LHCN-M2 (cell line): ENCODE measurements around the gene NONO. TPM values are rescaled to one million over a fixed set of nuclear protein-coding genes. Genes with fewer than 3 reads are reported as not detected.
"Not testable (repeated sequence)": the region's sequence is repeated elsewhere in the genome, so short reads cannot be mapped to it uniquely, and the experiment has no call there.

ENCODE experiments used
- DNase-seq: peaks from one replicate; pipeline ENCODE4 v3.0.0-alpha.2; 2012; ENCODE audit warnings: low read depth
- polyA plus RNA-seq: library from polyadenylated mRNA; unstranded; fragments of >200 nt; gene quantifications from one replicate; pipeline ENCODE4 v1.2.1, GENCODE V29; 2012; ENCODE audit warnings: missing spikeins
- total RNA-seq: library from RNA; depleted of rRNA; stranded (reverse); fragments of >200 nt; gene quantifications from 2 replicates; pipeline ENCODE4 v1.2.3, GENCODE V29; 2014; rRNA removed

NONO gene
- total RNA-seq: 393 and 463 TPM in 2 replicates
- 274 TPM for polyA plus RNA-seq

DNA sequence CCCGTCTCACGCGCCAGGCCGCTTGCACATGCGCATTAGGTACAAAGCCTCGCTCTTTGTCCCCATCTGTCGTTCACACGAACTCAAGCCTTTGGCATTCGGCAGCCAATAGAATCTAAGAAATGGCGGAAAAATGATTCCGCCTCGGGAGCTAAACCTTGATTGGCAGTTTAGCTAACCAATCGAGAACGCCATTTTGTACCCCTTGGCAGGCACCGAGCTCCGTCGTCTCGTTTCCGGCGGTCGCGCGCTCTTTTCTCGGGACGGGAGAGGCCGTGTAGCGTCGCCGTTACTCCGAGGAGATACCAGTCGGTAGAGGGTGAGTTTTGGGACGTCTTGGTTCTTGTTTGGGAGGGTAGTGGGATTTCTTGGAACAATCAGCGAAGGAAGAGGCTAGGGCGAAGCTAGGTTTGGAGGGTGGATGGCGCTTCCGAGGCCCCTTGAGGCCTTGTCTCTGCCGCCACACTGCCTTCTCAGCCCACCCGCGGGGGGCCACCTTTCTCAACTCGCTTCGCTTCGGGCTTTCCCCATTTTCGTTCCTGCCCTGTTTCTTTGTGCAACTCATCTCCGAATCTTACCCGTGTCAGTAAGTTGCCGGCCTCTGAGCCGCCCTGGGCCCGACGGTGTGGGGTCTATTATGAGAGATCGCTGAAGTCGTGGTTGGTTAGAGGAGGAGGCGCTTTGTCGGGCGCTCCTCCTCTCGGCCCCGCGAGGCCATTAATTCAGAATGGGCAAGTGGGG, at the start of gene NONO:
NONO (plus strand) TSS at position 233 of the 741 bp plus-strand sequence. CDS start 7,003 bp downstream, outside the sequence.
- DNase-seq: peak; percentile 99

DNA sequence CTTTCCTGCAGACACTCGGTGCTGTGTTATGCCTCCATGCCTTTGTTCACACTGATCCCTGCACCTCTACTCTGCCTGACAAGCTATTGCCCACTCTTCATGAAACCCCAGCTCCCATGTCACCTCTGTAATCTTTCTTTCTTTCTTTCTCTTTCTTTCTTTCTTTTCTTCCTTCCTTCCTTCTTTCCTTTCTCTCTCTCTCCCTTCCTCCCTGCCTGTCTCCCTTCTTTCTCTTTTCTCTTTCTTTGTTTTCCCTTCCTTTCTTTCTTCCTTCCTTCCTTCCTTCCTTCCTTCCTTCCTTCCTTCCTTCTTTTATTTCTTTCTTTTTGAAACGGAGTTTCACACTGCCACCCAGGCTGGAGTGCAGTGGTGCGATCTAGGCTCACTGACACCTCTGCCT, 48.0 kb upstream of the NONO start:
- no peak for DNase-seq

GRCh38 chrX:71236836-71237235, 46.6 kb upstream of the NONO start:
- DNase-seq: no peak

GRCh38 chrX:71239781-71240180, 43.7 kb upstream of the NONO start:
- no peak for DNase-seq

GRCh38 chrX:71241301-71241700, 42.1 kb upstream of the NONO start:
- no peak for DNase-seq

DNA sequence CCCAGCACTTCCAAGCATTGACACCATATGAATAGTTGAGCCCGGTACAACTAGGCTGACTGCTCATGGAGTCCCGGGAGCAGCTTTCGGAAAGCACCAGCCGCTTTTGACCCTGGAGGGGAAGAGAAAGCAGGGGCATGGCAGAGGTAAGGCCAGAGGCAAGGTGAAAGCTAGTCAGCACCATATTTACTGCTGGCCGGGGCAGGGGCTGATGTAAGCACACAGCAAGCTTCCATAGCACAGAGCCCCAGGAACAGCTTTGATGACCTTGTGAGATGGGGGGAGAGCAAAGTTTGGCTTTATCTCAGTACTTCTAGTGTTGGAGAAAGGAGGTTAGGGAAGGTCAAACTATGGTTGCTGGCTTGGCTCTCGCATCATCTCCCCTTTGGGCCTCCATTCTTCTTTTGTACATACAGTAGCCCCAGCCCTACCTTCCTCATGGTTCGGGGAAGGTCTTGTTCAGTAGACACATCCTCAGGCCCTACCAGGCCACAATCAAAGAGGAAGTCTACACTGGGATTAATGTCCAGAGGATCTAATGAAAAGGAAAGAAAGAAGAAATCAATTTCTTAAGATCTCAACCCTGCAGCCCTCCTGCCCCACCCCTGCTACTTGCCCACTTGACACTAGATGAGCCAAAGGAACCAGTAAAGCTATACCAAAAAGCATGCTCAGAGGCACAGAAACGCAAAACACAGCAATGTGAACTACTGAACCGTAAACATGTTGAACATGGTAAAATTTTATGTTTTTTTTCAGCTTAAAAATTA, 38.9 kb upstream of the NONO start:
- no peak for DNase-seq

DNA sequence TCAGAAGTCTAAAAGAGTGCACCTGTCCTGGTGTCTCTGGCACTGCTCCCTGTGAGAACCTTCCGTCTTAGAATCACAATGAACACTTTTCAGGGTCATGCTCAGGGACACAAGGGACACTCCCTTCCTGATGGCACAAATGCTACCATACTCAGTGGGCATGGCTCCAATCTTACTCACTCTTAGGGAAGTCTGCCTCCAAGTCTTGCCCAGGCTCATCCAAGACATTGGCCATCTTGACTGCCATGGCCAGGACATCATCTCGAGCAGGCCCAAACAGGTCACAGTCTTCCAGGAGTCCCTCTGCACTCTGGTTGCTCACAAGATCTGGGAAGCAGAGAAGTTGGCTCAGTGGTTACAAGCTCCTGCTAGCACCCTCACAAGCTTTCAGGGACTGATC, 38.3 kb upstream of the NONO start:
- no peak for DNase-seq

DNA sequence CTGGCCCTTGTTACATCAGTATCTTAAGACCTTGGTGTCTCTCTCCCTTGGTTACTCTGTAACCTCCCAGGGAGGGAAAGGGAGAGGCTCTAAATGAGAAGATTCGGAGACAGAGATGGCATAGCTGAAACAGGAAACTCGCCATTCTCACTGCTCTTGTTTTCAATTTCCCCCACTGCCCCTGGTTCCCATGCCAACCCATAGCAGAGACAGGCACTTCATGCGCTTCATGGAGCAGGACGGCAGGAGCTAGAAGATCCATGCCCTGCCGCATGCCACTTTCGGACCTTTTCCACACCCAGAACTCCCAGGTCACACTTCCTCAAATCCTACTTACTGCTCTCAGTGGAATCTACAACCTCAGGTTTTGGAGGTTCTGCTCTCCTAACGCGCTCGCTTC, 32.6 kb upstream of the NONO start:
- DNase-seq: no peak

DNA sequence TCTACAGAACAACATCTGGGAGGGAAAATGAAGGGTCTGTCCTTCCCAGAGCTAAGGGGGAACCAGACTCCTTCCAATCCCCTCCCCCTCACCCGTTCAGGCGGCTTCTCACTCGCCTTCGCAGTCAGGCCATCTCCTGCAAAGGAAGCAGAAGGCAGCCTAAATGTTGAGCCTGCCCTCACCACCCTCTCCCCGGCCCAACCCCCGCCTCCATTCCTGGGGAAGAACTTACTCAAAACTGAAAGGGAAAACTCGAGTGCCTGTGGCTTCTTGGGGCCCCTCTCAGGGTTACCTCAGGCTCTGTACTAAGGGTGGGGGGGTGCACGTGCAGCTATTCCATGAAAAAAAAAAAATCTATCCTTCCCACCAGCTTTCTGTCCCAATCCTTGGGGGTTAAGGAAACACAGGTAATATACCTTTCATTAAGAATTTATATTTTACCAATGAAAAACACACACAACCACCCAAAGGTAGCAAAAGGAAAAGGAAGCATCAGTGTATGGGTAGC, 31.9 kb upstream of the NONO start:
- DNase-seq: no peak

GRCh38 chrX:71252221-71252620, 31.2 kb upstream of the NONO start:
- no peak for DNase-seq

DNA sequence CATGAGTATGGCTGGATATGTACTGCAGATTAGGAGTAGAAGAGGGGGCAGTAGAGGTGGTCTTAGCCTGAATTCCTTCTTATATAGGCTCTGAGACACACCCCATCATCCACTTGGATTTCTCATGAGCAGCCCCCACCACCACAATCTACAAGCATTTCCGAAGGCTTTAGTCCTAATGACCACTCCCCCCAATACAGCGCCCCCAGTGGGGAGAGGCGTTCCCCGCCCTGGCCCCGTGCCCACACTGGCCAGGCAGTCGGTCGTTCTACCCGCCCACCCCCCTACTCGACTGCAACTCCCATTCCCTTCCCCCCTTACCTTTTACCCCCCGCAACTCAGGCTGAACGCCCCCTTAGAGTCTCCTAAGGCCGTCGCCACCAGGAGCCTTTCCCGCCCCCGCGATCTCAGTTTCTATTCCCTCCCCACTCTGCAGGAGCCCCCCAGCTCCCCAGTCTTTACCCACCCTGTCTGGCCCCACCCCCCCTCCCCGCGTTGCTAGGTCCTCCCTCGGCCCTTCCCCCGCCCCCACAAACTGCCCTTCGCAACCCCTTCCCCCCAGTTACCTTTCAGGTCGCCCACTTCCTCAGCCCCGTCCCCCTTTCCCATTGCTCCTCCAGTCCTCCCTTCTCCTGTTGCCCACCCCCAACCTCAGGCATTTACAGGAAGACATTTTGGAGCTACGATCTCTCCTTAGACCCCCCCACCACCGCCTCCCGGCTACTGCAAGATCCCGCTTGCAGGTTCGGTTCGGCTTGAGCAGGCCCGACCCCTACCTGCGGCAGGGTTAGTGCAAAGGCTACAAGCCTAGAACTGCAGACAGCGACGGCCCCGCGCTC, 30.0 kb upstream of the NONO start:
- peak; percentile 32 for DNase-seq

- DNase-seq: peak; percentile 75
These were observed 29.1 kb upstream of the NONO start, which contains the start of gene ZMYM3 for GRCh38 chrX:71254092-71254963. Gene ZMYM3, minus strand, starts transcription at chrX:71254140. Its CDS starts 885 bp downstream, at chrX:71253255.

DNA sequence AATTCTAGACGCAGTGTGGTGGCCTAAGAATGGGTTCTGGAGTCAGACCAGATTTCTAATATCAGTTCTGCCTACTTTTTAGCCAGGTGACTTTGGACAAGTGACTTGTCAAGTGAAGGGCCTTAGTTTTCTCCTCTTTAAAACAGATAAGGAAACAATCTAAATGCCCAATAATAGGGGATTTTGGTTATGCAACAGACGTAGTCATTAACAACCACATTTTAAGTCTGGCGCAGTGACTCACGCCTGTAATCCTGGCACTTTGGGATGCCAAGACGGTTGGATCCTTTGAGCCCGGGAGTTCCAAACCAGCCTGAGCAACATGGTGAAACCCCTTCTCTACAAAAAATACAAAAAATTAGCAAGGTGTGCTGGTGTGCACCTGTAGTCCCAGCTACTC, 27.4 kb upstream of the NONO start:
- DNase-seq: no peak

GRCh38 chrX:71256856-71257255, 26.6 kb upstream of the NONO start:
- DNase-seq: no peak

- DNase-seq: not testable (repeated sequence)
These were observed 14.8 kb upstream of the NONO start for GRCh38 chrX:71268624-71269023.

- no peak for DNase-seq
These were observed 13.5 kb upstream of the NONO start for GRCh38 chrX:71269801-71270395.

DNA sequence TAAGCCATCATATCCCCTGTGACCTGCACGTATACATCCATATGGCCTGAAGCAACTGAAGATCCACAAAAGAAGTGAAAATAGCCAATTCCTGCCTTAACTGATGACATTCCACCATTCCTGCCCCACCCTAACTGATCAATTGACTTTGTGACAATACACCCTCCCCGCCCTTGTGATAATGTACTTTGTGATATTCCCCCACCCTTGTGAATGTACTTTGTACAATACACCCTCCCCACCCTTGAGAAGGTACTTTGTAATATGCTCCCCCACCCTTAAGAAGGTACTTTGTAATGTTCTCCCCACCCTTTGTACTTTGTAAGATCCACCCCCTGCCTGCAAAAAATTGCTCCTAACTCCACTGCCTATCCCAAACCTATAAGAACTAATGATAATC, 11.1 kb upstream of the NONO start:
- DNase-seq: not testable (repeated sequence)

- DNase-seq: not testable (repeated sequence)
These were observed 2.1 kb upstream of the NONO start for GRCh38 chrX:71281300-71281699.

DNA sequence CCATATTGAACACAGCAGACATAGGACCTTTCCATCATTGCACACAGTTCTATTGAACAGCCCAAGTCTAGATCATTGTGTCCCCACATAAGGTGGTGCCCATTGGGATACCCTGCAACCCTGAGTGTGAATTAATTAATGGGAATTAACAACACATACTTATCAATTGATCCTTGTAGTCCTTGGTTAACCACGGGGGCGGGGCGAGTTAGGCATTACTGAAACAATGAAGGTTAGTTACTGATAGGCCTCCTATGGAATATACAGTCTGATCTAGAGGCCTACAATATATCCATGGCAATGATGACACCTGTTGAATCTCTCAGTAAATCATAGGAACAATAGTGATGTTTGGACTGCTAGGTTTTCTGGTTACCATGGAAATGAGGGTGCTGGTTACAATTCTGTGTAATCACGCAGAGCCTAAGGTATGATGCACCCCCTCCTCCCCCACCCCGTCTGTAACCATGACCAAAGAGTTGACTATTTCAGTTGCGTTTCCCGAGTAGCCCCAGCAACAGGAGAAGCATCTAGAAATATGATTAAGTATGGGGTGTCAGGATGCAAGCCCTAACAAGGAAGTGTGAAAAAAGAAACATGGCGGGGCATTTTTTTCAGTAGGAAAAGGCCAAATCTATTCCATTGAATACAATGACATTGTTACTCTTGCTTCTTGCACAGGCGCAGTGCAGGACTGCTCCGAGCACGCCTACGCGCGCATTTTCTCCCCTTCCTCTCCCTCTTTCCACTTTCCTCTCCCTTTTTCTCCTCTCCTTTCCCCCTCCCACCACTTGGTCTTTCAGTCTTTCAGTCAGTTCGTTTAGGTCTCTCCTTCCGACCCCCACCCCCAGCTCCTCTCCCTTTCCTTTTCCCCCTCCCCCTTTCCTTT, 677 bp upstream of the NONO start:
- DNase-seq: peak; percentile 58
